GM19193 (cell line): ENCODE measurements around the gene ADORA1.

ENCODE experiments used
- POLR2A ChIP-seq: IDR thresholded peaks from 4 replicates; pipeline ENCODE4 v1.6.1; 2011; ENCODE audit not compliant: insufficient read depth, insufficient read length; ENCODE audit errors: extremely low read depth

The ADORA1 gene

DNA sequence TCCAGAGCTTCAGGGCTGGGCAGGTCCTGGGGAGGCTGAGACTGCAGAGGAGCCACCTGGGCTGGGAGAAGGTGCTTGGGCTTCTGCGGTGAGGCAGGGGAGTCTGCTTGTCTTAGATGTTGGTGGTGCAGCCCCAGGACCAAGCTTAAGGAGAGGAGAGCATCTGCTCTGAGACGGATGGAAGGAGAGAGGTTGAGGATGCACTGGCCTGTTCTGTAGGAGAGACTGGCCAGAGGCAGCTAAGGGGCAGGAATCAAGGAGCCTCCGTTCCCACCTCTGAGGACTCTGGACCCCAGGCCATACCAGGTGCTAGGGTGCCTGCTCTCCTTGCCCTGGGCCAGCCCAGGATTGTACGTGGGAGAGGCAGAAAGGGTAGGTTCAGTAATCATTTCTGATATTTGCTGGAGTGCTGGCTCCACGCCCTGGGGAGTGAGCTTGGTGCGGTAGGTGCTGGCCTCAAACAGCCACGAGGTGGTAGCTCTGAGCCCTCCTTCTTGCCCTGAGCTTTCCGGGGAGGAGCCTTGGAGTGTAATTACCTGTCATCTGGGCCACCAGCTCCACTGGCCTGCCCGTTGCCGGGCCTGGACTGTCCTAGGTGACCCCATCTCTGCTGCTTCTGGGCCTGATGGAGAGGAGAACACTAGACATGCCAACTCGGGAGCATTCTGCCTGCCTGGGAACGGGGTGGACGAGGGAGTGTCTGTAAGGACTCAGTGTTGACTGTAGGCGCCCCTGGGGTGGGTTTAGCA, 38.8 kb downstream of the ADORA1 start:
- TF ChIP-seq POLR2A: no peak

DNA sequence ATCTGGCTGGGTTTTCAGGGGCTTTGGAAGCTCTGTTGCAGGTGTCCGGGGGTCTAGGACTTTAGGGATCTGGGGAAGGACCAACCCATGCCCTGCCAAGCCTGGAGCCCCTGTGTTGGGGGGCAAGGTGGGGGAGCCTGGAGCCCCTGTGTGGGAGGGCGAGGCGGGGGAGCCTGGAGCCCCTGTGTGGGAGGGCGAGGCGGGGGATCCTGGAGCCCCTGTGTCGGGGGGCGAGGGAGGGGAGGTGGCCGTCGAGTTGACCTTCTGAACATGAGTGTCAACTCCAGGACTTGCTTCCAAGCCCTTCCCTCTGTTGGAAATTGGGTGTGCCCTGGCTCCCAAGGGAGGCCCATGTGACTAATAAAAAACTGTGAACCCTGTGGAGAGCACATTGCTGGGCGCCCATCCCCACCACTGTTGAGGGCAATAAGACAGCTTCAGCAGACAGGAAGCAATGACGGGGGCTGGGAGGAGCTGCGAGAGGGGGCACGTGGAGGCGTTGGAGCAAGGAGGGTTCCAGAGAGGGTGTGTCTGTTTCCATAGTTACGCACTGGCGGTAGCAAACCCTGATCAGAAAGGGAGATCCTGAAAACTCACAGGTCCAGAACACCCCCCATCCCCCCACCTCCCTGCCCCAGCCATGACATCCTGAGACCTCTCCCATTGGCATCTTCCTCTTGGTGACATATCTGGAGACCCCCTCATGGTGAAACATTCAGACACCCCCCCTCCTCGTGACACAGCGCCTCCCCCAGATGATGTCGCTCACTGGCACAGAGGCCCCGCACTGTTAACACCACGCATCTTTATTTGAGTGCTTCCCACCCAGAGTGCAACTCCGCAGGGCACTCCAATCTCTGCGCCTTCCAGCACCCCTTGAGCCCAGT, 39.7 kb downstream of the ADORA1 start:
- TF ChIP-seq POLR2A: no peak

DNA sequence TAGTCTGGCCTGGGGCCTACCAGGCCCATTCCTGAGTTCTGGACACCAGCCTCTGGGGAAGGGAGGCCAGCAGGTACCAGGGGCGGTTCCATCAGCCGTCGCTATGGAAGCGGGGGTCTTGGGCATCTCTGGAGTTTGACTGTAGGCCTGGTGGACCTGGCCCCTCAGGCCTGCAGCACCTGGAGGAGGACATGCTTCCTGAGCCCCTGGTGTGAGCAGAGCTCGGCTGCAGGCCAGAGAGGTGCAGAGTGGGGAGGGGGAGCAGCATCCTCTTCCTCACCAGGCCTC, 40.3 kb downstream of the ADORA1 start:
- no peak for TF ChIP-seq POLR2A

DNA sequence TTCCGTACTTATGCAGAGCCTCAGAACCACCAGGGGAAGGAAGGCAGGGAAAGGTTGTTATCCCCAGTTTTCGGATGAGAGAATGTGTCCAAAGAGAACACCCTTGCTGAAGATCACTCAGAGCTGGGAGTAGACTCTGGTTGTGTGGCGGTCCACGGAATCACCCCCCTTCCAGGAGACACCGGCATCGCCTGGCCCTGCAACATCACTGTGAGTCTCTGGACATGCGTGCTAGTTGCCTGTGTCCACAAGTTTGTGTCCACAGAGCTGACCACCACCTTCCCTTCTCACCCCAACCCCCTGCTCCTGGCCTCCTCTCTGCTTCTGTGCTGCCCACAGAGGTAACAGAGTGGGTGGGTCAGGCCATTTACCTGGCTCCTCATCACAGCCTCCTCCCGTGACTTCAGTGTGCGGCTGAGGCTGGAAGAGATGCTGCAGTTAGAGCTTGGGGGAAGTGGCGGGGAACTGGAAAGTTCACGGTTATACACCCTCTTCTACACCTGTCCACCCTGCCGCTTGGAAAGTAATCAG, 40.8 kb downstream of the ADORA1 start:
- no peak for TF ChIP-seq POLR2A

DNA sequence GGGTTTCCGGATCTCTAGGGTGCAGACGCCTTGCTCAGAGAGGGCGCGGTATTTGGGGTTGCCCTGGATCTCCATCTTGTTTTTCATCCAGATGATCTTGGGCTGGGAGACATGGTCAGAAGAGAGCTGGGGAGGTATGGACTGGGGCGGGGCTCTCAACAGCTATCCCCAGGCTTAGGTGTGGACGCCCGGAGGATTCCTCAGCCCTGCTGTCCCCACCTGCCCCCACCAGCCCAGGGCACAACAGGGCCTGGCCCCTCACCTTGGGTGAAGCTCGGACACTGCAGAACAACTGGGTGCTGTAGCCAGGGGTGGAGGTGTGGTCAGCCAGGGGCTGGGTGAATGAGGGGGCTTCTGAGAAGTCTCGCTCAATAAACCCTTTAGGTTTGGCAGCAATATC, 41.5 kb downstream of the ADORA1 start:
- TF ChIP-seq POLR2A: no peak

DNA sequence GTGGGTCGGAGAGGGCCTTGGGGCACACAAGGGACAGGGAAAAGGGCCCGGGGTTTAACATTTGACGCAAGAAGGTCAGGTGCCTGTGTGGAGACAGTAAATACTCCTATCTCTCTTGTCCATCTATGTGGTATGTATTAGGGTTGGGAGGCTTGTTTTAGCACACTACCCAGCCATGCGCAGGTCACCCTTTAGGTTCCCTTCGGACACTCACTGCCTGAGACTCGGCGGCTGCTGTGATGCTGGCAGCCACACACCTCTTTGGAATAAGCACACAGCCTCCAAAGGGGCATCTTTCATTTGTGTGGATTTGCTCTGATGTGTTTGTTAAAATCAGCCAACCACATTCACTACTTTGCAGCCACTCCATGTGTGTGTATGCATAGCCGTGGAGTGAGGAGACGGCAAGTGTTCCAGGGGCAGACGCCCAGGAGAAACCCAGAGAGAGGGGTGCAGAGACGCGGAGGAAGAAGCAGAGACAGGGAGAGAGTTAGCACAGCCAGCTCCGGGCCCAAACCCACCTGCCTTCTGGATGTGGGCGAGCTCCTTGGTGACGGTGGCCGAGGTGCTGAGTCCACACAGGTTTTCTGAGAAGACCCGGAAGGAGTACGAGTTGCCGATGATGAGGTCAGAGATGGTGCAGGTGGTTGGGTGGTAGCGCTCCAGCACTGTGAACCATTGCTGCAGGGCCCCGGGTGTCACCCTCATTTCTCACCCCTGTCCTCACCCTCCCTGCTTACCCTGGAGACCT, 42.4 kb downstream of the ADORA1 start:
- TF ChIP-seq POLR2A: no peak

DNA sequence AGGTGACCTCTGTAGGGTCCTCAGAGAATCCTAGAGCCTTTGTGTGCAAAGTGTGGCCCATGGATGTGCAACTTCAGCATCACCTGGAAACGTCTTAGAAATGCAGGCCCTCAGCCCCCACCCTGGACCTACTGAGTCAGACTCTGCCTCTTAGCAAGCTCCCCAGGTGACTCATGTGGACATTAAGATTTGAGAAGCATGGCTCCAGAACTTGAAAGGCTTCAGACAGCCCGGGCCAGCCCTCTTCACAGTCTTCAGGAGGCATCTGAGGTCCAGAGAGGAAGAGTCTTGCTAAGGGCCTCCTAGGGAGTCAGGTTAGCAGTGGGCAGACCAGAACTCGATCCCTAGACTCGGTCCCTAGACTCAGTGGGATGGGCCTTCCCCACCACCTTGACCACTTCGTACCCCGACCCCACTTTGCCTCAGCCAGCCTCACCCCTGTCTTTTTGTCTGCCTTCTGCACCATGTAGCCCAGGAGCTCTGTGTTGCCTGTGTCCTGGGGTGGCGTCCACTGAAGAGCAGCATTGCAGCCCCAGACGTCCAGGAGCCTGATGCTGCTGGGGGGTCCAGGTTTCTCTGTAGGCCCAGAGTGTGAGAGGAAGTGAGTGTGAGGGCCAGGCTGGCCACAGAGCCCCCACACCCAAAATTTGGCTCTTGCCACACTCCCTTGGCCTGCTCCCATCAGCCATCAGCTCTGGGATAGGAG, 43.3 kb downstream of the ADORA1 start:
- TF ChIP-seq POLR2A: no peak

DNA sequence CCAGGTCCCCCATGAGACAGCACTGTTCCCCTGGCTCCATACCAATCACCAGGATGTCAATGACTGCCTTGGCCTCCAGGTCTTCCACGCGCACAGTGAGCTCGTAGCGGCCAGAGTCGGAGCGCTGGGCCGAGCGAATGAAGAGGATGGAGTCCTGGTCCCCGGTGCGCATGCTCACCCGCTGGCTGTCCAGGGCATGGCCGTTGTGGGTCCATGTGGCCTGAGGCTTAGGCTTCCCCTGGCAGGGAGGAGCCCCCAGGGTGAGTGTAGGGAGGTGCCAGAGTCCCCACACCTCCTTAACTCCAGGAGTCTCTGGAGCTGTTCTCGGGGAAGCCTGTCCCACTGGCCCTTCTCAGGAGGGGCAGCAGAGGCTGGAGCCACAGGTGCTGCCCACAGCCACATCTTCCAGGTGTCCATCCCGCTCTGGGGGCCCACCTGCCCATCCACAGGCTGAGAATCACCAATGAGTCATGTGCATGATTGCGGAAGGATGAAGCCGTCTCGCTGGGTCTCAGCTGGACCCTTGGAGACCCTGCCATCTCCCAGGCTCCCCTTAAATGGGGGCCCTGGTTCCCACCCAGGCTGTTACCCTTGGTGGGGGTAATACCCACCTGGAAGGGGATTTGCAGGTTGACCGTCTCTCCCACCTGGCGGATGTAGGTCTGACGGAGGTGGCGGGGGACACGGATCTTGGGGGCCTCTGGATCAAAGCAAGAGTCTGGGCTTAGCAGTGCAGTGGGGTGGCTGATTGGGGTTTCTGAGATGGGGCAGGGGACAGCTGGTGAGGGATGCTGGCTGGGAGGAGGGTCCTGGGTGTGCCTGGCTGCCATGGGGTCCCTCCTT, 44.0 kb downstream of the ADORA1 start:
- TF ChIP-seq POLR2A: no peak

DNA sequence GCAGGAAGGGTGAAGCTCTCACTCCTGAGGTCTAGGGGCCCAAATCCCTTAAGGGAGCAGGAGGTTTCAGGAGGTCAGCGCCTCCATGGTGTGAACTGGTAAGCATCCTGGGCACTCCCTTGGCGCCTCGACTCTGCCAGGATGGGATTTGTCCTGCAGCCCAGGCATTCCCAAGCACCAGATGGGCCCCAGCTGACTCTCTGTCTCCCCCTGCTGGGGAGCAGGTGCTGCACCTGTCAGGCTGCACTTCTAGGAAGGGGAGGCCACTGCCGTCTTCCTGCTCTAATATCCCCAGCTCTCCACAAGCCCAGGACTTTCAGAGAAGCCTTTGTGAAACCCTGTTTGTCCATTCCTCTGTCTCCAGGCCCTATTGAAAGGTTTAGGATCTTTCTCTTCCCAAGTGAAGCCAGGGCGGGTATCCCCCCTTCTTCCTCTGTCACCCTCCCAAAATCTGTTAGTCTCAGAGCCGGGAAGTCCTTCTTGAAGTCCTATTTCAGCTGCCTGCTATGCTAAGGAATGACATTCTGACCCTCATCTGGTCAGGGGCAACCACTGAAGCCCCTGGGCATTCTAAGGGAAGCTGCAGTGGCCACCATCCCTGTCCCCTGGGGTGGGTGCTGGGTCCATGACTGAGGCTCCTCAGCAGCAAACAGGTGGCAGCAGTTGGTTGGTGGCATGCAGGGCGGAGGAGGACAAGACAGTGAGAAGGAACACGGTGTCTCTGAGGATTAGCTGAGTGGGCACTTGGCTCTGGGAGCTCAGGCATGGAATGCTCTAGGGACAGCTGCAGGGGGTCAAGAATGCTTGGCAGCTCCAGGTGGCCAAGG, 44.9 kb downstream of the ADORA1 start:
- no peak for TF ChIP-seq POLR2A

DNA sequence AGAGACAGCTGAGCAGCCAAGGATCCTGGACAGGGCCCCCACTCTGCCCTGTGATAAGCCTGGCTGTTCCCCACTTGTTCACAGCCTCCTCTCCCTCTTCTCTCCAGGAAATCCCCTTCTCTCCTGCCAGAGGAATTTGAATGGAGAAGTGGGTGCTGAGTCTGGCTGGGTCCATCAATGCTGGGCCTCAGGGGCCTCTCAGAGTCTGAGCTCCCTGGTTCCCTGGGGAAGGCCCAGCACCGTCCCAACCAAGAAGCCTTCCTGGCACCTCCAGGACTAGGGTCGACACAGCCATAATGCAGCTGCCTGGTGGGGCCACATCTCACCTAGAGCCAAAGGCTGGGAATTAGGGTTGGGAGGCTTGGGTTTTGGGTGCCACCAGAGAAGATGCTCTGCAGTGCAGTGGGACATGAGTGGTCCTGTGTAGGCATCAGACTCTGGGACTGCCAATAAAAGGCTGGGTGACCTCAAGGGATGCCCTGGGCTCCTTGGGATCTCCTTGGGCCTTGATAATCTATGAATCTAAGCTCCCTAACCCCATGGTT, 45.6 kb downstream of the ADORA1 start:
- TF ChIP-seq POLR2A: no peak

DNA sequence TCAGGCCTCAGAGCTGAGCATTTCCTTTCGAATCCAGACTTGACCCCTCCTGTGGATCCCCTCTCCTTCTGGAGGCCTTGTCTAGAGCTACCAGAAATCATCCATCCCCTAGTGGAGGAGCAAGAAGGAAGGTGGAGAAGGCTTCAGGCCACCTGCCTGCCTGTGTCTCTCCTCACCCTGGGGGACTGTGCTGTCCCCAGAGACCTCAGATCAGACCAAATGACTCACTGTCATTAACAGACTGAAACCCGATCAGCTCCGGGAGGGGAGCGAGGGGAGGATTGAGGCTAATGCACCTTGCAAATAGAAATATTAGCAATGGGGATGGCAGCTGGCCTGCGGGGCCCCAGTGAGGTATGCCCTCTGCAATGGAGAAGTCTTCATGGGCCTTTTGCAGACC, 46.0 kb downstream of the ADORA1 start:
- TF ChIP-seq POLR2A: no peak

DNA sequence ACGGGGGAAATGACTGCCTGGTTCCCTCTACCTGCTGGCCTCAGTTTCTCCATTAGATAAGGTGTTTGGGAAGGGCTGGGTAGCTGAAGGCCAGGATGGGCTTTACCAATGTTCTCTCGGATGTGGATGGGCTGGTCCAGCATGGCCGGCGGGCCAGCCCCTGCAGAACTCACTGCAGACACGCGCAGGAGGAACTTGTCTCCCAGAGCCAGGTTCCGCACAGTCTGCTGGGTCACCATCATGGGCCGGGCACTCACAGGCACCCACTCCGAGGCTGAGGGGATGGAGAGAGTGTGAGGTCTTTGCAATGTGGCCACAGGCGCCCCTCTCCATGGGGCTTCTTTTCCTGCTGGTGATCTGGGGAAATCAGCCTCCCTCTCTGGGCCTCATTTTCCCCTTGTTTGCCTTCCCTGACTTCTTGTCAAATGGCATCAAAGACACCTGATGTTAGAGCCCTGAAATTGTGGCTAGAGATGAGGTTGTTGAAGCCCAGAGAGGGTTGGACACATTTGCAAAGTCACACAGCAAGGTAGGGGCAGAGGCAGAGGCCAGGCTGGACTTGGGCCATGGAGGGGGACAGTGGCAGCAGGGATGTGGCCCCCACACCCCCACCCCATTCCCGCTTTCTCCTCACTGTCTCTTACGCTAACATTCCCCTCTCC, 46.9 kb downstream of the ADORA1 start:
- no peak for TF ChIP-seq POLR2A
